HL-60 (cell line): ENCODE results near the gene MUC20.
"Not testable (repeated sequence)": the region's sequence is repeated elsewhere in the genome, so short reads cannot be mapped to it uniquely, and the experiment has no call there.

Experiments used
- CTCF ChIP-seq: IDR thresholded peaks from one replicate; pipeline ENCODE4 v1.5.1; 2011; ENCODE audit warnings: low read length, control low read depth, inconsistent platforms; ENCODE audit not compliant: insufficient read depth
- GABPA ChIP-seq: IDR thresholded peaks from 2 replicates; pipeline ENCODE4 v1.6.1; 2012; ENCODE audit warnings: low read depth

- not testable (repeated sequence) for TF ChIP-seq CTCF, GABPA
Measured at GRCh38 chr3:195749101-195749500, 28.3 kb downstream of the MUC20 start.
